ENCODE results near the gene VAMP5. TPM values are rescaled to one million over a fixed set of nuclear protein-coding genes. Genes with fewer than 3 reads are reported as not detected.
A peak's percentile ranks its signal among the peaks of the same experiment; 100 is the strongest.

Gene VAMP5
- total and polyA plus RNA-seq, 2 donors (not counting 3 experiments of a cell fraction or from before 2014, with no cell fraction given), result 186 to 624 TPM

- Histone ChIP-seq H3K79me2 (ENCODE audit: control insufficient read depth, insufficient read depth, low read length) (peaks cover 5% of the 10 kb centered on the region), H3K9ac (replicated peaks; ENCODE audit: extremely low read depth, insufficient read depth, low read length) (peak overlapping the region; percentile 44), H3K27me3 (ENCODE audit: control insufficient read depth in 2 of 2, insufficient read depth in 2 of 2, low read length in 2 of 2) (no peaks in the 10 kb centered on the region), H3K27ac (ENCODE audit: insufficient read depth, low read depth, low read length) (peak overlapping the region; percentile 66), H3K9me1 (replicated peaks; ENCODE audit: control insufficient read depth, extremely low read depth, insufficient read depth, low read length) (no peaks in the 10 kb centered on the region), H3K4me3 (replicated peaks in 1 of 3; ENCODE audit: insufficient read depth in 1 of 3, low read depth in 1 of 3, low read length in 3 of 3) (no peak overlapping the region), H3K4me1 (ENCODE audit: control insufficient read depth, extremely low read depth, insufficient read depth, low read length) (peaks cover 32% of the 10 kb centered on the region), H3K9me3 (replicated peaks; ENCODE audit: control insufficient read depth, insufficient read depth, low read length) (no peaks in the 10 kb centered on the region), H4K20me1 (replicated peaks; ENCODE audit: control insufficient read depth, extremely low read depth, insufficient read depth, low read length) (no peaks in the 10 kb centered on the region), H3K36me3 (ENCODE audit: control insufficient read depth in 2 of 2, extremely low read depth in 1 of 2, insufficient read depth in 2 of 2, low read length in 2 of 2) (peaks cover 0 to 7% of the 10 kb centered on the region in 2 experiments), H2AFZ (ENCODE audit: low read depth, low read length) (no peak overlapping the region), H3K4me2 (ENCODE audit: insufficient read depth, low read length) (peak overlapping the region; percentile 43)
- DNase-seq (ENCODE audit: low read depth, low spot score), result no peak
- POLR2A ChIA-PET, result interaction anchor here (0.9 to 1.2 kb wide), 3 partner anchors 10 to 56 kb away, joined by 3 to 5 read pairs (median 4); partner anchors contain the start of gene RNF181
- intact Hi-C loops (cut with micrococcal nuclease) (no loop called here), dilution Hi-C loops (cut with MboI; ENCODE audit: extremely low pct_ligation_motif_present, low sequenced_read_pairs) (no loop called here)
- no TSS peak for BruUV-seq (replicated peaks)
- FAIRE-seq, result no peak
- CTCF ChIA-PET, result interaction anchor here (0.6 to 2.8 kb wide), 8 partner anchors 11 to 306 kb away, joined by 3 to 17 read pairs (median 3); partner anchors contain the start of genes MAT2A and RNF181
- TF ChIP-seq JUN (IDR thresholded peaks at IDR 0.05; ENCODE audit: borderline replicate concordance, insufficient read depth, insufficient read length, low read depth), result no peak
- TF ChIP-seq MYC (IDR thresholded peaks at IDR 0.05; ENCODE audit: low read depth, low read length), result no peak
- no peak for TF ChIP-seq MAX (IDR thresholded peaks at IDR 0.05; ENCODE audit: insufficient read depth, insufficient read length)
- TF ChIP-seq POLR2A (IDR thresholded peaks at IDR 0.05; ENCODE audit: low read depth, low read length), result peak; percentile 8
- no peak for TF ChIP-seq POLR2AphosphoS5 (IDR thresholded peaks at IDR 0.05; ENCODE audit: insufficient read depth, low read depth, low read length)
- no peak for TF ChIP-seq FOS (IDR thresholded peaks at IDR 0.05; ENCODE audit: borderline replicate concordance, insufficient read depth, low read length)
- no peak for TF ChIP-seq CTCF (IDR thresholded peaks at IDR 0.05; ENCODE audit: extremely low read depth in 1 of 2, insufficient read depth in 1 of 2, low read depth in 1 of 2, low read length in 2 of 2)
Observed at GRCh38 chr2:85606116-85606455, 21.9 kb downstream of the VAMP5 start.
